Measurements from ENCODE around the gene UBA3.

GRCh38 chr3:69126216-69126615, 46.1 kb upstream of the UBA3 start:
- TF ChIP-seq CTCF (IDR thresholded peaks at IDR 0.05) (no peak), ZFX (IDR thresholded peaks at IDR 0.05; ENCODE audit: borderline replicate concordance) (no peak)
